ENCODE data around the gene ACIN1.

DNA sequence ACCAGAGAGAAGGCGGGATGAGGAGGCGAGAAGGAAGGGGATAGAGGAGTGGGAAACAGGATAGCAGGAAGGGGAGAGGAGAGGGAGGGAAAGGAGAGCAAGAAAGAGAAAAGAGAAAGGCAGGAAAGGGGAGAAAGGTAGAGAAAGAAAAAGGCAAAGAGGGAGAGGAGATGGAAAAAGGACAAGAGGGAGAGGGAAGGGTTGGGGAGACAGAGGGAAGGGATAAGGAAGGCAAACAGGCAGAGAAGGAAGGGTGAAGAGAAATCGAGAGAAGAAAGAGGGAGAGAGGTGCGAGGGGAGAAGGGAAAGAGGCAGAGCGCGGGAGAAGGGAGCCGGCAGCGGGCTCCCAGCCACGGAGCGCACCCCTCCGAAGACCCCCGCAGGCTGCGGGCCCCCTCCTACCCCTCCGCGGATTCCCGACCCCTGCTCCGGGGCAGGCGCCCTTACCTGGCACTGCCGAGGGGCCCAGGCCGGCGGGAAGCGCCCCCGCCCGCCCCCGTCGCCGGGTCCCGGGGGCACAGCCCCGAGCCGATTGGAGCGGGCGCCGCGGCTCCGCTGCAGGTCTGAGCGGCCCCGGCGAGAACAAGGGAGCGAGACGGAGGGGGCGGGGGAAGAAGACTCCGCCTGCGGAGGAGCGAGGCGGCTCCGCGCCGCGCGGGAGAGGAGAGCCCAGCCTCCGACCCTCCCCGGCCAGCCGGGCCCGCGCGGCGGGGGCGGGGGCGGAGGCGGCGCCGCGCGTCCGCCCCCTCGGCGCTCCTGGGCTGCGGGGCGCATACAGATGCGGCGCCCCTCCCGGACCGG, 37.8 kb downstream of the ACIN1 start, which contains the start of gene CDH24:
- no peak for TF ChIP-seq EZH2 (IDR thresholded peaks at IDR 0.05)
- TF ChIP-seq, protein P1, sequence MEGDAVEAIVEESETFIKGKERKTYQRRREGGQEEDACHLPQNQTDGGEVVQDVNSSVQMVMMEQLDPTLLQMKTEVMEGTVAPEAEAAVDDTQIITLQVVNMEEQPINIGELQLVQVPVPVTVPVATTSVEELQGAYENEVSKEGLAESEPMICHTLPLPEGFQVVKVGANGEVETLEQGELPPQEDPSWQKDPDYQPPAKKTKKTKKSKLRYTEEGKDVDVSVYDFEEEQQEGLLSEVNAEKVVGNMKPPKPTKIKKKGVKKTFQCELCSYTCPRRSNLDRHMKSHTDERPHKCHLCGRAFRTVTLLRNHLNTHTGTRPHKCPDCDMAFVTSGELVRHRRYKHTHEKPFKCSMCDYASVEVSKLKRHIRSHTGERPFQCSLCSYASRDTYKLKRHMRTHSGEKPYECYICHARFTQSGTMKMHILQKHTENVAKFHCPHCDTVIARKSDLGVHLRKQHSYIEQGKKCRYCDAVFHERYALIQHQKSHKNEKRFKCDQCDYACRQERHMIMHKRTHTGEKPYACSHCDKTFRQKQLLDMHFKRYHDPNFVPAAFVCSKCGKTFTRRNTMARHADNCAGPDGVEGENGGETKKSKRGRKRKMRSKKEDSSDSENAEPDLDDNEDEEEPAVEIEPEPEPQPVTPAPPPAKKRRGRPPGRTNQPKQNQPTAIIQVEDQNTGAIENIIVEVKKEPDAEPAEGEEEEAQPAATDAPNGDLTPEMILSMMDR (IDR thresholded peaks at IDR 0.05) = no peak

All from neural progenitor cell (in vitro differentiated cells).